Thyroid gland (tissue), 4 donors: ENCODE results near the gene FAF2. TPM values are rescaled to one million over a fixed set of nuclear protein-coding genes. Genes with fewer than 3 reads are reported as not detected.

Source experiments
- DNase-seq, 2 donors: peaks; one replicate each; pipeline ENCODE4 v3.0.0-alpha.2; 2019
- H3K27ac ChIP-seq, 3 donors: fragments of 200-600 bp; sonication (generic); 1 replicate in 2 of 3; 2 replicates in 1 of 3; pipeline ENCODE4 v1.5.1; 2016 to 2019; ENCODE audit warnings: mild to moderate bottlenecking in 1 of 3, moderate library complexity in 1 of 3
- H3K27me3 ChIP-seq: fragments of 200-600 bp; sonication (generic); one replicate; pipeline ENCODE4 v1.5.1; 2019
- H3K36me3 ChIP-seq, 2 donors: fragments of 200-600 bp; sonication (generic); one replicate each; pipeline ENCODE4 v1.5.1; 2016 to 2019
- H3K4me1 ChIP-seq, 2 donors: fragments of 200-600 bp; sonication (generic); one replicate each; pipeline ENCODE4 v1.5.1; 2017 to 2019
- H3K4me3 ChIP-seq, 3 donors: fragments of 200-600 bp; sonication (generic); replicated peaks in 1 of 3; 1 replicate in 2 of 3; 2 replicates in 1 of 3; pipeline ENCODE4 v1.5.1; 2016; ENCODE audit warnings: mild to moderate bottlenecking in 1 of 3
- H3K9me3 ChIP-seq: fragments of 200-600 bp; sonication (generic); one replicate; pipeline ENCODE4 v1.5.1; 2017
- CTCF ChIP-seq, 6 experiments: fragments of 200-600 bp in 3 of 6; fragments of 450-650 bp in 3 of 6; sonication (generic) in 3 of 6; IDR thresholded peaks; one replicate each; pipeline ENCODE4 v1.5.1; 2016 to 2019; ENCODE audit warnings: antibody characterized with exemption in 6 of 6, mild to moderate bottlenecking in 2 of 6, inconsistent platforms in 1 of 6, moderate library complexity in 1 of 6
- POLR2A ChIP-seq, 2 donors: fragments of 450-650 bp; IDR thresholded peaks; one replicate each; pipeline ENCODE4 v1.6.1; 2017; ENCODE audit warnings: antibody characterized with exemption in 2 of 2, mild to moderate bottlenecking in 2 of 2, moderate library complexity in 1 of 2
- WGBS, 2 donors: methylation state at CpG; one replicate each; pipeline ENCODE4 v1.1.5; 2017; 5-methylcytosine and 5-hydroxymethylcytosine counted together
- intact Hi-C: fragments of 100-400 bp; cut with DNase I; formaldehyde crosslinking; loops from one replicate; pipeline ENCODE4 v1.15.1; 2023
- total RNA-seq, 4 donors: library from RNA; depleted of rRNA; stranded (reverse); fragments of >200 nt; gene quantifications; one replicate each; pipeline ENCODE4 v1.2.3, GENCODE V29; 2016

The FAF2 gene
- total RNA-seq, 4 donors from 2014 or later: 33.6 to 186 (median 43.2) TPM

DNA sequence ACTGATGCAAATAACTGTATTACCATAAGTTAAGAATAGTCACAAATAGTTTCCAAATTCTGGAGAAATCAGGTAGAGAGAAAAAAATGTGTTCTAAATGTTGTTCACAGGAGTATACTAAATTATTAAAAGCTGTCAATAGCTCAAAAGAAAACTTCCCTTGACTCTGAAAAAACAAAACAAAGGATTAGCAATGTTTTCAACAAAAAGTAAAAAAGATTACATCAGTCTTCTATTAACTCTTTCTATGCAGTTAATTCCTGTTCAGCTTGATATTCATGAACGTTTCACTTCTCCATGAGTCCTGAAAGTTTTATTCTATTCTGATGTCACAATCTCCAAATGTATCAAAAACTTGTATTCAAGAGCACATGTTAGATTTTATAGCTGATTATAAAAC is 22.4 kb upstream of the FAF2 start:
- 86 to 94% methylated on average over 1 of the region's 1 CpG for WGBS, 2 donors
- Histone ChIP-seq H3K4me3 (no peak overlapping the region), H3K27me3 (no peaks in the 10 kb centered on the region), H3K9me3 (no peaks in the 10 kb centered on the region), H3K36me3 (no peaks in the 10 kb centered on the region), H3K27ac (no peak overlapping the region), H3K4me1 (no peaks in the 10 kb centered on the region)
- no peak for TF ChIP-seq CTCF (IDR thresholded peaks at IDR 0.05)
- TF ChIP-seq POLR2A (IDR thresholded peaks at IDR 0.05): no peak
- DNase-seq: no peak
- intact Hi-C loops: no loop called here

DNA sequence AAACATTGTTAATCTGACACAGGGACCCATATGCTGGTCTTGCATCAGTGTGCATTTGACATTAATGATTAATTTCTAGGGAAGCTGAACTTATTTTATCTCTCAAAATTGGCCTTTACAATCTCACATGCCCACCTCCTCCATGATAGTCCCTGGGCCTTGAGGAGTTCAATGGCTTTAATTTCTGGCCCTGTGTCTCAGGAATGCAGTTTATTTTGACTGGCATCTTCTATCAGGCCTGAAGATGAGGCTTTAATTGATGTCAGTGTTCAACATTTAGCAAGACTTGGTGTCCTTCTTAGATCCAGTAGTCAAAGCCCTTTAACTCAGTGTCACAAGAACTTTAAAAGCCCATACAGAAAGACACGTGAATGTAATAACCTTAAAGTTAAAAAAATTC is 21.3 kb upstream of the FAF2 start:
- 77 to 93% methylated on average over 1 of the region's 1 CpG for WGBS, 2 donors
- no peaks in the 10 kb centered on the region for H3K27me3 ChIP-seq
- H3K36me3 ChIP-seq: no peaks in the 10 kb centered on the region
- H3K9me3 ChIP-seq: no peaks in the 10 kb centered on the region
- no peak overlapping the region for H3K4me3 ChIP-seq
- H3K4me1 ChIP-seq: no peaks in the 10 kb centered on the region
- intact Hi-C loops: no loop called here
- no peak for TF ChIP-seq CTCF (IDR thresholded peaks at IDR 0.05)
- TF ChIP-seq POLR2A (IDR thresholded peaks at IDR 0.05): no peak
- DNase-seq: no peak
- no peak overlapping the region for H3K27ac ChIP-seq

DNA sequence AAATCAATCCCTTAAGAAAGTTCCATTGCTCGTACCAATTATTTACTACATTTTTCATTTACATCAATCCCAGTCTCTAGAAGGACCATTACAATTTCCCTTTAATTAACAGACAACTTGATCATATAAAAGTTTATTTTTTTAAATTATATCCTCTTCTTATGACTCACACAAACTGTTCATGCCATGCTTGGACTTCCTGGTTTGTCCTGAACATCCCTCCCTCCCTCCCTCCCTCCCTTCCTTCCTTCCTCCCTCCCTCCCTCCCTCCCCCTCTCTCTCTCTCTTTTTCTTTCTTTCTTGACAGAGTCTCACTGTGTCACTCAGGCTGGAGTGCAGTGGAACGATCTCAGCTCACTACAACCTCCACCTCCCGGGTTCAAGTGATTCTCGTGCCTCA is 20.2 kb upstream of the FAF2 start:
- no peak for DNase-seq
- Histone ChIP-seq H3K27ac (no peak overlapping the region), H3K9me3 (no peaks in the 10 kb centered on the region), H3K36me3 (no peaks in the 10 kb centered on the region), H3K4me1 (no peaks in the 10 kb centered on the region), H3K27me3 (no peaks in the 10 kb centered on the region), H3K4me3 (no peak overlapping the region)
- WGBS, 2 donors: 77 to 82% methylated on average over 4 of the region's 4 CpGs
- intact Hi-C loops: no loop called here
- TF ChIP-seq POLR2A (IDR thresholded peaks at IDR 0.05) (no peak), CTCF (IDR thresholded peaks at IDR 0.05) (no peak)

- H3K4me3 ChIP-seq: no peak overlapping the region
- intact Hi-C loops: no loop called here
- no peak for DNase-seq
- no peaks in the 10 kb centered on the region for H3K9me3 ChIP-seq
- whole genome bisulfite sequencing, 2 donors: 66 to 72% methylated on average over 4 of the region's 4 CpGs
- TF ChIP-seq POLR2A (IDR thresholded peaks at IDR 0.05) (no peak), CTCF (IDR thresholded peaks at IDR 0.05) (no peak)
- no peaks in the 10 kb centered on the region for H3K4me1 ChIP-seq
- H3K36me3 ChIP-seq: no peaks in the 10 kb centered on the region
- no peak overlapping the region for H3K27ac ChIP-seq
- H3K27me3 ChIP-seq: no peaks in the 10 kb centered on the region
These were observed 18.2 kb upstream of the FAF2 start for GRCh38 chr5:176429972-176430371.

DNA sequence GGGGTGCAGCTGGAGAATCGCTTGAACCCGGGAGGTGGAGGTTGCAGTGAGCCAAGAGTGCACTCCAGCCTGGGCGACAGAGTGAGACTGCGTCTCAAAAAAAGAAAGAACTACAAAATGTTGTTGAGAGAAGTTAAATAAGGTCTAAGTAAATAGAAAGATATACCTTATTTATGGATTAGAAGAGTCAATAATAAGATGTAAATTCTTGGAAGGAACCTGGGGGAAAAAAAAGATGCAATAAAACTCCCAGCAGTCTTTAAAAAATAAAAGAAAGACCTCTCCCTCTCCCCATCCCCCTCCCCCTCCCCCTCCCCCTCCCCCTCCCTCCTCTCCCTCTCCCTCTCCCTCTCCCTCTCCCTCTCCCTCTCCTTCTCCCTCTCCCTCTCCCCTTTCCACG is 15.5 kb upstream of the FAF2 start:
- 90% methylated on average over 5 of the region's 5 CpGs for WGBS, 2 donors
- Histone ChIP-seq H3K36me3 (no peaks in the 10 kb centered on the region), H3K27ac (no peak overlapping the region), H3K27me3 (no peaks in the 10 kb centered on the region), H3K4me1 (no peaks in the 10 kb centered on the region), H3K9me3 (no peaks in the 10 kb centered on the region), H3K4me3 (no peak overlapping the region)
- TF ChIP-seq POLR2A (IDR thresholded peaks at IDR 0.05): no peak
- TF ChIP-seq CTCF (IDR thresholded peaks at IDR 0.05): no peak
- intact Hi-C loops: no loop called here
- DNase-seq: no peak
